HG03280 (cell line): ENCODE results near the gene OR2V1.
"Not testable (repeated sequence)": the region's sequence is repeated elsewhere in the genome, so short reads cannot be mapped to it uniquely, and the experiment has no call there.

Experiments
- ATAC-seq: cut with Tn5 transposase; IDR thresholded peaks from one replicate; pipeline ENCODE4 v1.9.1; 2021; ENCODE audit warnings: mild to moderate bottlenecking, moderate library complexity; ENCODE audit not compliant: unreplicated experiment

The OR2V1 gene

GRCh38 chr5:181160152-181160754, 29.3 kb upstream of the OR2V1 start:
- peak; percentile 62 for ATAC-seq

DNA sequence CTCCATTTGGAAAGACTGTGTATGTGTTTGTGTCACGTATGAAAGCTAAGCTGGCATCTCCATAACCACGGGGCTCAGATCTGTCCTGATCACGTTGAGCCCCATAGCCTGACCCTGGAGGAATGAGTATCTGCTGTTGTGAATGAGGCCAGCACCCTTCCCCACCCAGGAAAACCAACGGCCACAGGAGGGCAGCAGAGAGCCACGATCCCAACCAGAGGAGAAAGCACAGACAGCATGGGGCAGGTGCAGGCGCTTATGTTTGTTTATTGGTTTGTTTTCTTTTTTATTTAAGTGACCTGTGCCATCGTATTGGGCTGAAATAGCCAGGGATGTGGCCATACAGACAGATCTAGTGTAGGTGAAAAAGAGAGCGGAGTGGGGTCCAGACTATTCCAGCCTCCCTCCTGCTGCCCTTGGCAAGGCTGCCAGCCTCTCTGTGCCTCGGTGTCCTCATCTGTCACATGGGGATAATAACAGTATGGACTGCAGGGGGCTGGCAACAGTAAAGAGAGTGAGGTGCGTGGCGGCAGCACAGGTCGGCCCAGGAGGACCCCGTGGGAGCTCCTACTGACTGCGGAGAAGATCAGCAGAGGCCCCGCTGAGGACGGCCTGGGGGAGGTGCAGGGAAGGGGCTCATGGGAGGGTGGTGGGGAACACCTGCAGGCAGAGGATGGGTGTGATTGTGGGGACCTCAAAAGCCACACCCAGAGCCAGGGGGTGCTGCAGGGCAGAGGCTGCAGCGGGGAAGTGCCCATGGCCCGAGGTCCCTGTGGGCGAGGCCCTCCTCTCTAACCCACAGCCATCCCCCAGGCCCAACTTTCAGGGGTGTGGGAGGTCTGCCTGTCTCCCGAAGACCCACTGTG, 28.6 kb upstream of the OR2V1 start:
- peak; percentile 57 for ATAC-seq

GRCh38 chr5:181158869-181159268, 27.9 kb upstream of the OR2V1 start:
- no peak for ATAC-seq

DNA sequence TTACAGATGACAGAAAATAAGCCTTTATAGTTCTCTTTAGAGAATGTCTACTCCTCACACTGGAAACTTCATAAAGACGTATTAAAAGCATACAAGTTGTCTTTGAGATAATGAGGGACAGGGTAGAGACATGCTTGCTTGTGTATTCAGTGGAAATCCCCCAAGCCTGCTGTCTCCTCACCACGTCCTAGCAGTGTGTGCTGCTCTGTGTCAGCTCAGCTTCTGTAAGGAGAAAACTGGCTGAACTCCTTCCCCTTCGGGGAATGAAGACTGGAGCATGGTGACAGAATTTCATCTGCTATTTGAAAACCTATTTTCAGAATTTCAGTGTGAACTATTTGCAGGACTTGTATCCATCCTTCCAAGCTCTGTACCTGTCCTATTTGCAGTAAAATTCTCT, 25.8 kb upstream of the OR2V1 start:
- no peak for ATAC-seq

DNA sequence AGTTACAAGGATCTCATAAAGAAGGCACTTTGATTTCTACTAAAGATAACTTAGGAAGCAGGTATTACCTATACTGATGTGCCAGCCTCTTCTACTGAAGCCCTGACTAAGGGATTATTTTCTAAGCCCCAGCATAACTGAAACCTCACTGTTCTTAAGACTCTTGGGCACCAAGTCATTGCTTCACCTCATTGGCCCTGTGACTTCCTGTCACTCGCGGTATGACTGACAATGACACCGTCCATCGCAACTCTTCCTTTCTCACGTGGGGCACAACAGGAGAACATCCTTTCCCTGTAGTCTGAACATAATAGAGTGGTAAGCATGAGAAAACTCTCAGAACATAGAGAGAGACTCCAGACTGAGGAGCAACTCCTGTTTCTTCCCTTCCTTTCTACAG, 22.8 kb upstream of the OR2V1 start:
- no peak for ATAC-seq

- ATAC-seq: no peak
Measured at GRCh38 chr5:181152406-181152805, 21.4 kb upstream of the OR2V1 start.

DNA sequence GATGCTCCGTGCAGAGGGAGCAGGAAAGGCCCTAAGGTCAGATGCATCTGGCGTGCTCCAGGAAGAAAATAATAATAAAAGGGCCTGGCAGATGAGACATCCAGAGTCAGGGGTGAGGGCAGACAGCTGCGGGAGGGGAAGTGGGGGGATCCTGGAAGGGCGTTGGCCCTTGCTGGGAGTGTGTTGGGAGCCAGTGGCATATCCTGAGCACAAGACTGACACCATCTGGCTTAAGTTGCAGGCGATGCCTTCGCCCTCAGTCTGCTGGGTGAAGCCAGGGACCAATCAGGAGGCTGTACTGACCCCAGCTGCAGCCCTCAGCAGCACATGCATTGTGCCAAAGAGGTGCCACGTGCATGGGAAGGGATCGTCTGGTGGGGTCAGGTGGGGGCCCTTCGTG, 20.2 kb upstream of the OR2V1 start:
- ATAC-seq: no peak

GRCh38 chr5:181149806-181150733, 19.1 kb upstream of the OR2V1 start:
- ATAC-seq: peak; percentile 70

DNA sequence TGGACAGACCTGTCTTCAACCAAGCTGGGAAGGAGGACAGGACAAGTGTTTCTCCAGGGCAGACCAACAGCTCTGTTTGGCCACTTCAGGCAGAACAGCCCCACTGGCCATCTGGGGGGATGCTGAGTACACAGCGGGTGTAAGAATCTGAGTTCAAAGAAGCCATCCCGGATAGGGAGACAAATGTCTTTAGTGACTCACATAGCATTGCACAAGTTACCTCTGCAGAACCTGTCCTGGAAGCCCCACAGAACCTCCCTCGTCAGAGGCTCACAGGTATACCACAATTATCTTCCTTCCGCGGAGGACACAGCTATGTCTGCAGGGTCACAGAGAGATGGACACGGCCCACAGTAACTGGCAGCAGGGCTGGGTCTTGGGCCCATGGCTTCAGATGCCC, 18.4 kb upstream of the OR2V1 start:
- ATAC-seq: no peak

DNA sequence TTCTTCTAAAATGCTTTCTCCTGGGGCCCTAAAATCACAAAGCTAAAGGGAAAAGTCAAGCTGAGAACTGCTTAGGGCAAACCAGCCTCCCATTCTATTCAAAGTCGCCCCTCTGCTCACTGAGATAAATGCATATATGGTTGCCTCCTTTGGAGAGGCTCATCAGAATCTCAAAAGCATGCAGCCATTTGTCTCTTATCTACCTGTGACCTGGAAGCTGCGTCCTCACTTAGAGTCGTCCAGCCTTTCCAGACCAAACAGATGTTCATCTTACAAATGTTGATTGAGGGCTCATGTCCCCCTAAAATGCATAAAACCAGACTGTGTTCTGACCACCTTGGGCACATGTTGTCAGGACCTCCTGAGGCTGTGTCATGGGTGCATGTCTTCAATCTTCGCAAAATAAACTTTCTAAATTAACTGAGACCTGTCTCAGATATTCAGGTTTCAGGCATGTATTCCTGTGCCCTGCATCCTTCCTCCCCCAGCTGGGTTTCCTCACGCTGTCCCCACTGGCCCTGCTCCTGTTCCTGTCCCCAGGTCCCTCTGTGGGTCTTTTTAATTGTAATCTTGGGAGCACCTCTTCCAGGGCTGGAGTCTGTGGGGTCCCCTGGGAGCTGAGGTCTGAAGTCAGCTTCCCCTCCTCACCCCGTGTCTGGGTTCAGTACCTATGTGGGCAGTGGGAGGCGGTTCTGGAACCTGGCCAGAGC, 16.1 kb upstream of the OR2V1 start, which contains the start of gene OR2V2:
OR2V2 (plus strand) TSS at position 660 of the 710 bp plus-strand sequence. CDS start 7,357 bp downstream, outside the sequence.
- ATAC-seq: not testable (repeated sequence)

DNA sequence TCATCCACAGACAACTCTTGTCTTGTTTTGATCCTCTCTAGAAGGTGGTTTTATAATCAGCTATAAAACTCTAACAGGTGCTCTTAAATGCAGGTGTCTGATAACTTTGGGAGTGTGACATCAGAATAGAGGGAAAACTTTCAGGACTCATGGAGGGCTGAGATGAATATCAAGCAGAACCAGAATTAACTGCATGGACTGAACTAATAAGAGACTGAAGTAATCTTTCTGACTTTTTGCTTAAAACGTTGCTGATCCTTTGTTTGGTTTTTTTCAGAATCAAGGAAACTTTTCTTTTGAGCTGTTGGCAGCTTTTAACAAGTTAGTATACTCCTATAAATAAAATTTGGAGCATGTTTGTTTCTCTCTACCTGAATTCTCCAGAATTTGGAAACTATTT, 14.2 kb upstream of the OR2V1 start:
- no peak for ATAC-seq

DNA sequence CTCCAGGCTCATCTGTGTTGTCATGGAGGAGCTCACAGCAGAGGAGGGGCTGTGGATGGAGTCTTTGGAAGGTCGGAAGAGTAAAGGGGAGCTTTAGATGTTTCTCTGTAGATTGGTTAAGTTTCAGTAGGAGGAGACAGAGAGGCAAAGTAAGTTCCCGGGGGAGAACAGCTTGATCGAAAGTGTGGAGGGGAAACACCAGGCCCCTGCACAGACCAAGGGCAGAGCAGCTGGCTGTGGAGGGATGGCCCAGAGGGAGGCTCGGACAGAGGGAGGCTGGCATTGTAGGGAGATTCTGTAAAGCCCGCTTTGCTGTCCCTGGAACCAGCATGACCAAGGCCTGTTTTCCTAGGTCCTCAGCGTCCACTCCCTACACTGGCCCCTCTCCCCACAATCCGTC, 11.1 kb upstream of the OR2V1 start:
- no peak for ATAC-seq

DNA sequence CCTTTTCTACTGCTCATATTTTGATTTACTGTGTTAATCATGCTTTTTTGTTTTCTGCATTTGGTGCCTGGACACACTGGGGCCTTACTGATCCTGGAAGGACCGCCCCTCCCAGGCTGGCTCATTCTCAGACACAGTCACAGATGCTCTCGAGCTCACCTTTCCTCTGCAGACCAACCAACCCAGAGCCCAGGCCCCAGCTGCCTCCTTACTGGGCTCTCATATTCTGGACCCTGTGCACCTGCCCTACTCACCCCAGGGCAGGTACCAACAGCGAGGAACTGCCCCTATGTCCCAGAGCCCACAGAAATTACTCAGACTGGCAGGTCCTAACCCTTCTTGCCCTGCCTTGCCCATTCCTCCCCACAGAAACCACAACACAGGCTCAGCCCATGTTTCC, 9.8 kb upstream of the OR2V1 start:
- ATAC-seq: no peak

GRCh38 chr5:181138258-181138657, 7.3 kb upstream of the OR2V1 start:
- no peak for ATAC-seq

DNA sequence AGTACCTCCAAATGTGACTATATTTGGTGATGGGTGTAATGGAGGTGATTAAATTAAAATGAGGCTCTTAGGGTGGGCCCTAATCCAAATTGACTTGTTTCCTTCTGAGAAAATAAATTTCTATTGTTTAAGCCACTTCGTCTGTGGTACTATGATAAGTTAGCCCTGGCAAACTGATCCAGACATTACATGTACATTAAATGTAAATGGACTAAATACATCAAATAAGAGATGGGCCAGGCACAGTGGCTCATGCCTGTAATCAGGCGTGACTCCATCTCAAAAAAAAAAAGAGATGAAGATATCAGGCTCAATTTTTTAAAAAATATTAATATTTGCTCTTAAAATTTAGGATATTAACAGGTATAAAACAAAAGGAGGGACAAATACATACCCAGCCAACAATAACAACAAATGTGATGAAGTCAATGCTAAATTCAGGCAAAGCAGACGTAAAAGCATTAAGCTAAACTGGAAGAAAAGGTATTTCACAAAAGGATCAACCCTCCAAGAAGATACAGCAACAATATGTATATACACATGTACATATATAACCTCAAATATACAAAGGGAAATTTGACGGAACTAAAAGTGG, 5.5 kb upstream of the OR2V1 start:
- no peak for ATAC-seq

DNA sequence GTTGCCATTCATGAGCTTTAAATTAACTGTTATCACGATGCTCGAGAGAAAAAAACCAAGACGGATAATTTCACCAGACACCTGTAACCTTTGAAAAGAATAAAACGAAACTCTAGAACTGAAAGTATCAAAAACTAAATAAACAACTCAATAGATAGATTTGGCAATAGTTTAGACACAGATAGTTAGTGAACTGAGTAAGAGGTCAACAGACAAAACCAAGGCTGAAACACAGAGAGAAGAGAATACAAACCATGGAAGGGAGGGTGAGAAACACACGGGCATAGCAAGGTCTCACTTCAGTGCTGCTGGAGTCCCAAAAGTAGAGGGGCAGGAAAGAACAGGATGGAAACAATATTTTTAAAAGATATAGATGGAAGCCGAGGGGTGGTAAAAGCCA, 3.3 kb upstream of the OR2V1 start:
- ATAC-seq: peak; percentile 59

GRCh38 chr5:181133610-181134231, 2.8 kb upstream of the OR2V1 start:
- ATAC-seq: peak; percentile 36

DNA sequence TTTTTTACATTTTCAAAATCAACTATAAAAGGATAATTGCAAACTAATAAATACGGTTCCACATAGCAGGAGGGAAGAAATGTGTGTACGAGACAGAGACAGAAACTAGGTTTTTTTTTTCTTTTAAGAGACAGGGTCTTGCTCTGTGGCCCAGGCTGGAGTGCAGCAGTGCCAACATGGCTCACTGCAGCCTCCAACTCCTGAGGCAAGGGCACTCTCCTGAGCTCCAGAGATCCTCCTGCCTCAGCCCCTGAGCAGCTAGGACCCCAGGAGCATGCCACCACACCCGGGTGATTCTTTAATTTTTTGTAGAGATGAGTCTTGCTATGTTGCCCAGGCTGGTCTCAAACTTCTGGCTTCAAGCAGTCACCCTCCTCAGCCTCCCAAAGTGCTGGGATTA, 2.1 kb upstream of the OR2V1 start:
- no peak for ATAC-seq

- no peak for ATAC-seq
Measured at GRCh38 chr5:181131514-181131913, 545 bp upstream of the OR2V1 start.

GRCh38 chr5:181130081-181130480, 888 bp downstream of the OR2V1 start:
- not testable (repeated sequence) for ATAC-seq
